ENCODE data around the gene ABCA12. TPM values are rescaled to one million over a fixed set of nuclear protein-coding genes. Genes with fewer than 3 reads are reported as not detected.

Gene ABCA12
- total RNA-seq, 3 donors from 2014 or later = 3.6 to 4.0 TPM; not detected in 1

DNA sequence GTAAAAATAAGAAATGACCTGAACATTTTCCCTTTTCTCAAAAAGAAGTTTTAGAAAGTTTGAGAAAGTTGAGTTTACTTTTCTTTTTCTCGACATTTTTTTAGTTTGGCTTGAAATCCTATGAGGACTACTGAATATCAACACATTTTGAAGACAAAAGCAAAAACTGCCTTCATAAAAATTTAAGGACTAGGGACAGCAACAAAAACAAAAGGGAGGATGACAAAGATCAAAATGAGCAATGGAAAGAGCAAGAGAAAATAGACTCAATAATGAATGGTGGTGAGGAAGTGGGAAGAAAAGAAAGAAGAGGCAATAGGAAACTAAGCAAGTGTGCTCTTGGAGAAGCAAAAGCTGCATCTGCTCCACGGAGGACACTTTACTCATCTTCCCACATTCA, 82.5 kb downstream of the ABCA12 start:
- intact Hi-C loops (cut with DNase I; ENCODE audit: low total_unique reads) = no loop called here
- Histone ChIP-seq H3K4me1 (no peaks in the 10 kb centered on the region), H3K27me3 (no peaks in the 10 kb centered on the region), H3K4me3 (no peak overlapping the region), H3K36me3 (no peaks in the 10 kb centered on the region), H3K9me3 (no peaks in the 10 kb centered on the region), H3K27ac (no peak overlapping the region)
- no peak for TF ChIP-seq POLR2AphosphoS5 (IDR thresholded peaks at IDR 0.05)
- no peak for TF ChIP-seq POLR2A (IDR thresholded peaks at IDR 0.05)
- TF ChIP-seq, protein P1, sequence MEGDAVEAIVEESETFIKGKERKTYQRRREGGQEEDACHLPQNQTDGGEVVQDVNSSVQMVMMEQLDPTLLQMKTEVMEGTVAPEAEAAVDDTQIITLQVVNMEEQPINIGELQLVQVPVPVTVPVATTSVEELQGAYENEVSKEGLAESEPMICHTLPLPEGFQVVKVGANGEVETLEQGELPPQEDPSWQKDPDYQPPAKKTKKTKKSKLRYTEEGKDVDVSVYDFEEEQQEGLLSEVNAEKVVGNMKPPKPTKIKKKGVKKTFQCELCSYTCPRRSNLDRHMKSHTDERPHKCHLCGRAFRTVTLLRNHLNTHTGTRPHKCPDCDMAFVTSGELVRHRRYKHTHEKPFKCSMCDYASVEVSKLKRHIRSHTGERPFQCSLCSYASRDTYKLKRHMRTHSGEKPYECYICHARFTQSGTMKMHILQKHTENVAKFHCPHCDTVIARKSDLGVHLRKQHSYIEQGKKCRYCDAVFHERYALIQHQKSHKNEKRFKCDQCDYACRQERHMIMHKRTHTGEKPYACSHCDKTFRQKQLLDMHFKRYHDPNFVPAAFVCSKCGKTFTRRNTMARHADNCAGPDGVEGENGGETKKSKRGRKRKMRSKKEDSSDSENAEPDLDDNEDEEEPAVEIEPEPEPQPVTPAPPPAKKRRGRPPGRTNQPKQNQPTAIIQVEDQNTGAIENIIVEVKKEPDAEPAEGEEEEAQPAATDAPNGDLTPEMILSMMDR (IDR thresholded peaks at IDR 0.05) = no peak
- DNase-seq (ENCODE audit: low spot score in 2 of 2) = no peak

DNA sequence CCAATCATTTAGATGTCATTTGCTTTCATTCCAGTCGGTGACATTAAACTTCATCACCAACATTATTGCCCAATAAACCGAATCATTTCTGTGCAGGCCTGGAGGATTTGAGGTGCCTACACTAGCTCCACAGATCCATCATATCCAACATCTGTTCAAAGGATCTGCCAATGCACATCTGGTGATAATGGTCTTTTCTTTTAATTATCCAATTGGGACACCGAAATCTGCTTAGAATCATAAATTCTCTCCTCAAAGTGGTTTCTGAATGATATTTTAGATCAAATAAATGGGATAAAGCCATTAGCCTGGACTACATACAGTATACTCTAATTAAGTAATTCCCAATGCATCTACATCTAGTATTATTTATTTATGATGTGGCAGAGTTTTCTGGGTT, 85.6 kb downstream of the ABCA12 start:
- Histone ChIP-seq H3K27ac (no peak overlapping the region), H3K4me3 (no peak overlapping the region), H3K27me3 (no peaks in the 10 kb centered on the region), H3K36me3 (no peaks in the 10 kb centered on the region), H3K4me1 (no peaks in the 10 kb centered on the region), H3K9me3 (no peaks in the 10 kb centered on the region)
- DNase-seq (ENCODE audit: low spot score in 2 of 2) = no peak
- no peak for TF ChIP-seq POLR2A (IDR thresholded peaks at IDR 0.05)
- TF ChIP-seq POLR2AphosphoS5 (IDR thresholded peaks at IDR 0.05) = no peak
- TF ChIP-seq, protein P1 (IDR thresholded peaks at IDR 0.05) = no peak
- intact Hi-C loops (cut with DNase I; ENCODE audit: low total_unique reads) = no loop called here

DNA sequence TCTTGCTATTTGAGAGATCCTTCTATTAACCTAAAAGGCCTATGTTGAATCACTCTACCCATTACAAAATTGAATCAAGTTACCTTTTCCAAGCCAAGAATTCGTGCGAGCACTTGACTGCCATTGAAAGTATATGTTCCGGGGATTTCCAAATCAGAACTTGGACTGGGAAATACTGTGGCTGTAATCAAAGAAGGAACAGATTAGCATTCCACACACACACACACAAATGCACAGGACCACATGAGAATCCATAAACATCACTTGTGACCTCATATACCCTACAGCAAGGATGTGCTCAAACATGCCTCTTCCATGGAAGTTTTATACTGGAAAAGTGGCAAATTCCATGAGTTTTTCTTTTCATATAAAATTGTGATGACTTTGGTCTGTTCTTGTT, 86.0 kb downstream of the ABCA12 start:
- Histone ChIP-seq H3K27ac (no peak overlapping the region), H3K36me3 (no peaks in the 10 kb centered on the region), H3K4me1 (no peaks in the 10 kb centered on the region), H3K9me3 (peaks cover 0 to under 1% of the 10 kb centered on the region in 2 donors), H3K4me3 (no peak overlapping the region), H3K27me3 (no peaks in the 10 kb centered on the region)
- intact Hi-C loops (cut with DNase I; ENCODE audit: low total_unique reads) = no loop called here
- TF ChIP-seq POLR2A (IDR thresholded peaks at IDR 0.05) (no peak), POLR2AphosphoS5 (IDR thresholded peaks at IDR 0.05) (no peak)
- TF ChIP-seq, protein P1 (IDR thresholded peaks at IDR 0.05) = no peak
- DNase-seq (ENCODE audit: low spot score in 2 of 2) = no peak

DNA sequence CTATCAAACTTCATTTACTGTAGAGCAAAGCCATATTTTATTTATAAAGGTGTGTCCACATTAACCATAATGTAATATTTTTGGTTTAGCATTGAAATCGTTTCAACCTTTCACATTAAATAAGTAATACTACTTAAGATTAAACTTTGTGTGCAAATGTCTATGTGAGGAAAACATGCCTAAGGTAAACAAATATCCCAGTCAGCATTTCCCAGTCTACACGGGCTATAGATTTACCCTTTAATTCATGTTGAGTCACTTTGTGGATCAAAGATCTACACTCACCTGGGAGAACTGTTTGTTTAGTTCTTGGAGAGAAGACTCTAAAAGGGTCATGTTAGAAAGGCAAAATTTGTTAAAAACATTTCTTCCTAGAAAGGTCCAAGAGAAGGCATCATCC, 89.1 kb downstream of the ABCA12 start:
- Histone ChIP-seq H3K27me3 (no peaks in the 10 kb centered on the region), H3K9me3 (peaks cover 0 to 5% of the 10 kb centered on the region in 2 donors), H3K36me3 (no peaks in the 10 kb centered on the region), H3K4me3 (no peak overlapping the region), H3K4me1 (no peaks in the 10 kb centered on the region), H3K27ac (no peak overlapping the region)
- intact Hi-C loops (cut with DNase I; ENCODE audit: low total_unique reads) = no loop called here
- DNase-seq (ENCODE audit: low spot score in 2 of 2) = no peak
- TF ChIP-seq POLR2A (IDR thresholded peaks at IDR 0.05) = no peak
- TF ChIP-seq POLR2AphosphoS5 (IDR thresholded peaks at IDR 0.05) = no peak
- TF ChIP-seq, protein P1 (IDR thresholded peaks at IDR 0.05) = no peak

DNA sequence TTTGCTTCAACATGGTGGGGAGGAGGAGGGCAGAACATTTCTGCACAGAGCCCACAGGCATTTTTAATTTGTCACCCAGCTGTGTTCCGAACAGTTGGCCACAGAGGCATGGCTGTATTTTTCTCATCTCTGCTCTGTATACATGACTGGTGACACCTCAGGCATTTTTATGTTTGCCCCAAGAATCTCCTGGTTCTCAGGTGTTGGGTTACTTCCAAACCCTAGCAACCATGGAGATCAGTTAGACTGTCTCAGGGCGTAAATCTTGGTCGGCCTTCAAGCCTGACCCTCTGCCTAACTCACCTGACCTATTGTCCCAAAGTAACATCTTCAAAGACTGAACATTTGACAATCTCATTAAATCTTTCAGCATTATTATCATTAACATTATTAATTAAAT, 100.0 kb downstream of the ABCA12 start:
- TF ChIP-seq, protein P1 (IDR thresholded peaks at IDR 0.05) = no peak
- TF ChIP-seq POLR2AphosphoS5 (IDR thresholded peaks at IDR 0.05) (no peak), POLR2A (IDR thresholded peaks at IDR 0.05) (no peak)
- no peaks in the 10 kb centered on the region for H3K36me3 ChIP-seq
- no peaks in the 10 kb centered on the region for H3K9me3 ChIP-seq
- intact Hi-C loops (cut with DNase I; ENCODE audit: low total_unique reads) = no loop called here
- H3K27me3 ChIP-seq = no peaks in the 10 kb centered on the region
- H3K4me1 ChIP-seq = no peaks in the 10 kb centered on the region
- H3K4me3 ChIP-seq = no peak overlapping the region
- H3K27ac ChIP-seq = no peak overlapping the region
- DNase-seq (ENCODE audit: low spot score in 2 of 2) = no peak
